NCI-H1417 (cell line): ENCODE results near the gene EPB41L4A.

ENCODE experiments used
- DNase-seq, 3 experiments: peaks; one replicate each; lab custom pipeline; 2025; lab: John Stamatoyannopoulos, UW

Gene EPB41L4A

GRCh38 chr5:112356178-112356956, 62.7 kb downstream of the EPB41L4A start:
- no peak for DNase-seq

GRCh38 chr5:112355058-112355685, 63.9 kb downstream of the EPB41L4A start:
- DNase-seq, result no peak

GRCh38 chr5:112353678-112354077, 65.4 kb downstream of the EPB41L4A start:
- DNase-seq, result no peak

GRCh38 chr5:112351225-112351624, 67.9 kb downstream of the EPB41L4A start:
- DNase-seq, result no peak

- DNase-seq, result no peak
Observed at GRCh38 chr5:112350626-112351025, 68.5 kb downstream of the EPB41L4A start.

GRCh38 chr5:112349371-112349770, 69.7 kb downstream of the EPB41L4A start:
- DNase-seq, result no peak

GRCh38 chr5:112348915-112349314, 70.2 kb downstream of the EPB41L4A start:
- no peak for DNase-seq

- no peak for DNase-seq
Observed at GRCh38 chr5:112348387-112348786, 70.7 kb downstream of the EPB41L4A start.

- no peak for DNase-seq
Observed at GRCh38 chr5:112346411-112347044, 72.5 kb downstream of the EPB41L4A start.

GRCh38 chr5:112344540-112344939, 74.5 kb downstream of the EPB41L4A start:
- no peak for DNase-seq

GRCh38 chr5:112342389-112342788, 76.7 kb downstream of the EPB41L4A start:
- no peak for DNase-seq

- no peak for DNase-seq
Observed at GRCh38 chr5:112339761-112340160, 79.3 kb downstream of the EPB41L4A start.

GRCh38 chr5:112338681-112339337, 80.3 kb downstream of the EPB41L4A start:
- DNase-seq, result peak in 2 of 3 experiments; percentile 15 to 56

GRCh38 chr5:112333331-112333781, 85.7 kb downstream of the EPB41L4A start:
- peak; percentile 17 to 68 (median 49) for DNase-seq

GRCh38 chr5:112331892-112332291, 87.2 kb downstream of the EPB41L4A start:
- DNase-seq, result no peak

GRCh38 chr5:112329419-112330090, 89.5 kb downstream of the EPB41L4A start:
- DNase-seq, result no peak

- no peak for DNase-seq
Observed at GRCh38 chr5:112323166-112323565, 95.9 kb downstream of the EPB41L4A start.

- no peak for DNase-seq
Observed at GRCh38 chr5:112320408-112320807, 98.7 kb downstream of the EPB41L4A start.

GRCh38 chr5:112318346-112318745, 100.7 kb downstream of the EPB41L4A start:
- DNase-seq, result no peak

- no peak for DNase-seq
Observed at GRCh38 chr5:112317866-112318265, 101.2 kb downstream of the EPB41L4A start.

GRCh38 chr5:112316731-112317130, 102.3 kb downstream of the EPB41L4A start:
- DNase-seq, result no peak

GRCh38 chr5:112316006-112316405, 103.1 kb downstream of the EPB41L4A start:
- peak in 2 of 3 experiments; percentile 6 to 63 for DNase-seq
